ENCODE results near the gene COL28A1.

Gene COL28A1

DNA sequence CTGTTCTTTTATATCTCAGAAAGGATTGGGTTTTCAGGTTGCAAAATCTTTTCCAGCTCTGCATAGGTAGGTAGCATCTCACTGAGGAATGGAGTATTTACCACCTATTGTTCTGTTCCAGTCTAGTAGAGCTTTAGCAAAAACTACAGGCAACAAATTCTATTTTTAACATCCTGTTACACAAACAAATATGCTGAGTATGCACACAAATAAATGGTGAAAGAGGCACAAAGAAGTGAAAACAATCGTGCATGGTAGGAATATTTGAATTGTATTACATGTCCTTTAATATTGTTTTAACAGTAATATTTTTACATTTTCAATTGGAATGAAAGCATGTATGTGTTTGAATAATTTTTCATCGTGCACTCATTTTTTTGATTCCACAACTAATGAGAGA is 16.5 kb upstream of the COL28A1 start:
- TF ChIP-seq, protein P1, sequence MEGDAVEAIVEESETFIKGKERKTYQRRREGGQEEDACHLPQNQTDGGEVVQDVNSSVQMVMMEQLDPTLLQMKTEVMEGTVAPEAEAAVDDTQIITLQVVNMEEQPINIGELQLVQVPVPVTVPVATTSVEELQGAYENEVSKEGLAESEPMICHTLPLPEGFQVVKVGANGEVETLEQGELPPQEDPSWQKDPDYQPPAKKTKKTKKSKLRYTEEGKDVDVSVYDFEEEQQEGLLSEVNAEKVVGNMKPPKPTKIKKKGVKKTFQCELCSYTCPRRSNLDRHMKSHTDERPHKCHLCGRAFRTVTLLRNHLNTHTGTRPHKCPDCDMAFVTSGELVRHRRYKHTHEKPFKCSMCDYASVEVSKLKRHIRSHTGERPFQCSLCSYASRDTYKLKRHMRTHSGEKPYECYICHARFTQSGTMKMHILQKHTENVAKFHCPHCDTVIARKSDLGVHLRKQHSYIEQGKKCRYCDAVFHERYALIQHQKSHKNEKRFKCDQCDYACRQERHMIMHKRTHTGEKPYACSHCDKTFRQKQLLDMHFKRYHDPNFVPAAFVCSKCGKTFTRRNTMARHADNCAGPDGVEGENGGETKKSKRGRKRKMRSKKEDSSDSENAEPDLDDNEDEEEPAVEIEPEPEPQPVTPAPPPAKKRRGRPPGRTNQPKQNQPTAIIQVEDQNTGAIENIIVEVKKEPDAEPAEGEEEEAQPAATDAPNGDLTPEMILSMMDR (IDR thresholded peaks at IDR 0.05; ENCODE audit: low read depth, low read length, missing control alignments): no peak
- H3K4me3 ChIP-seq (replicated peaks; ENCODE audit: low read depth, low read length): no peak overlapping the region
- no peak for DNase-seq (ENCODE audit: extremely low read depth, low read depth)

DNA sequence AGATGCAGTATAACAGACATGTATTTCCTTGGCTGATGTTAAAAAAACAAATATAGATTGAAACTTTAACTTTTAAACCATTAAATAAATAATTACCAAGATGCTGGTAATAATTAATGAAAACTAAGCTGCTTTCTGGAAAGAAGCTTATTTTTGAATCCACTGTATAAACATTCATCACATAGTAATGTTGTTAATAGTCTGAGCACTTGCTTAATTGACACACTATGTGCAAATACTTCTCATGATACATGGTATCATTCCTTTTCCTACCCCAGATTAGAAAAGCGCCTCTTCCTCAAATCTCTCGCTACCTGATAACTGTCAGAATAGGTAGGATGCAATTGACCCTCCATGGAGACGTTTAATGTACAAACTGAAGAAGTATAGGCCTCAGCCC is 15.0 kb upstream of the COL28A1 start:
- DNase-seq (ENCODE audit: extremely low read depth, low read depth): no peak
- TF ChIP-seq, protein P1 (IDR thresholded peaks at IDR 0.05; ENCODE audit: low read depth, low read length, missing control alignments): no peak
- H3K4me3 ChIP-seq (replicated peaks; ENCODE audit: low read depth, low read length): no peak overlapping the region

DNA sequence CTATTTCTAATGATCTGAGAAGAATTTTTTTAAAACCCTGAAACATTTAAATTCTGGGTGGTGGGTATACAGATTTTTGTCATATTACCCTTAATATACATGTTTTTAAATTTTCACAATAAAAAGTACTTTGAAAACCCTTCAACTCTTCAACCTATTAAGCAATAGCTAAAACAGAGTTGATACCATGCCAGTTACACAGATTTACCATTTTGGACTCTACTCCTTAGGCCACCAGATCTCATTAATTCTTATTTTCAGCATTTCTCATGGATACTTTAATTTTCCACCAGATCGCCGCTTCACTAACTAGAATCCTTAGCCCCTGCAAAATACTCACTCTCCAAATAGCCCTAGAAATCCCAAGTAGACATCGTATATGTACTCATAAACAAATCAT is 12.7 kb upstream of the COL28A1 start:
- no peak for DNase-seq (ENCODE audit: extremely low read depth, low read depth)
- no peak overlapping the region for H3K4me3 ChIP-seq (replicated peaks; ENCODE audit: low read depth, low read length)
- TF ChIP-seq, protein P1 (IDR thresholded peaks at IDR 0.05; ENCODE audit: low read depth, low read length, missing control alignments): no peak

DNA sequence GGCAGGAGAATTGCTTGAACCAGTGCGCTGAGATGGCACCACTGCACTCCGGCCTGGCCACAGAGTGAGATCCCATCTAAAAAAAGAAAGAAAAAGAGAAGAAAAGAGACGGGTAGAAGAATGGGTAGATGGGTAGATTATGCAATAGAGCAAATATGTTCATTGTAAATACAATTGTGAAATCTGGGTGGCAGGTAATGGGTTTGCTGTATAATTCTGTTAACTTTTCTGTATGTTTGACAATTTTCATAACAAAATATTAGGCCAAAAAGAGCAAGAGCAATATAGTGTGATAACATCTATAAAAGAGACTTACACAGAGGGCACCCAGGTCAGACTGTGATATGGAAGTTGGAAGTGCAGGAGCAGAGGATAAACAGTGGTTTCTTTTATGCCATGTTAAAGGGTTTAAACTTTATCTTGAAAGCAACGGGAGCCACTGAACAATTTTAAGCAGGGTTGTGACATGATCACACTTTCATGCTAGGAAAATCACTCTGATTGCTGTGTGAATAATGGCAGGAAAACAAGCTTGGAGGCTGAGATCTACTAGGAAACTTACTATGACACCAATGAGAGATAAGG is 6.7 kb upstream of the COL28A1 start:
- no peak overlapping the region for H3K4me3 ChIP-seq (replicated peaks; ENCODE audit: low read depth, low read length)
- no peak for DNase-seq (ENCODE audit: extremely low read depth, low read depth)
- TF ChIP-seq, protein P1 (IDR thresholded peaks at IDR 0.05; ENCODE audit: low read depth, low read length, missing control alignments): no peak

DNA sequence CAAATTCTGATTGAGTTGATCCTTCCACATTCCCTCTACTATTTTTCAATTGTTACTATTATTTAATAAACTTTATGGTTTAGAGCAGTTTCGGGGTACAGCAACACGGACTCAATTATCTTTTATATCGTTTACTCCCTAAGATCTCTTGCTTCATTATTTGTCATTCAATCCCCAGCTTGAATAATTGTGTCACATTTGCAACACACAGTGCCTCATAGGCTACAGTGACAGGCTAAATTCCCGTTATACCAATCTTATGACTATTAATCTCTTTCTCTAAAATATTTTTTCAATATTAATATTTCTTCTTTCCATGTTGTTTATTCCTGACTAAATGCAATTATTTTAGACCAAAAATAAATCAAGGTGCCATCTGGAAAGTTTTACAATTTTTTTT is 4.0 kb upstream of the COL28A1 start:
- no peak for DNase-seq (ENCODE audit: extremely low read depth, low read depth)
- H3K4me3 ChIP-seq (replicated peaks; ENCODE audit: low read depth, low read length): no peak overlapping the region
- TF ChIP-seq, protein P1 (IDR thresholded peaks at IDR 0.05; ENCODE audit: low read depth, low read length, missing control alignments): no peak

DNA sequence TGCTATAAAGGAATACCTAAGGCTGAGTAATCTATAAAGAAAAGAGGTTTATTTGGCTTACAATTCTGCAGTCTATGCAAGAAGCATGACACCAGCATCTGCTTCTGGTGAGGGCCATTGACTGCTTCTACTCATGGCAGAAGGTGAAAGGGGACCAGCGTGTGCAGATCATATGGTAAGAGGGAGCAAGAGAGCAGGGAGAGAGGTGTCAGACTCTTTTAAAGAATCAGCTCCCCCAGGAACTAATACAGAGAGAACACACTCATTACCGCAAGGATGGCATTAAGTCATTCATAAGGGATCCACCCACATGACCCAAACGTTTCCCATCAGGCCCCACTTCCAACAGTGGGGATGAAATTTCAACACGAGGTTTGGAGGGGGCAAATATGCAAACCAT is 3.5 kb upstream of the COL28A1 start:
- no peak for DNase-seq (ENCODE audit: extremely low read depth, low read depth)
- no peak overlapping the region for H3K4me3 ChIP-seq (replicated peaks; ENCODE audit: low read depth, low read length)
- TF ChIP-seq, protein P1 (IDR thresholded peaks at IDR 0.05; ENCODE audit: low read depth, low read length, missing control alignments): no peak

DNA sequence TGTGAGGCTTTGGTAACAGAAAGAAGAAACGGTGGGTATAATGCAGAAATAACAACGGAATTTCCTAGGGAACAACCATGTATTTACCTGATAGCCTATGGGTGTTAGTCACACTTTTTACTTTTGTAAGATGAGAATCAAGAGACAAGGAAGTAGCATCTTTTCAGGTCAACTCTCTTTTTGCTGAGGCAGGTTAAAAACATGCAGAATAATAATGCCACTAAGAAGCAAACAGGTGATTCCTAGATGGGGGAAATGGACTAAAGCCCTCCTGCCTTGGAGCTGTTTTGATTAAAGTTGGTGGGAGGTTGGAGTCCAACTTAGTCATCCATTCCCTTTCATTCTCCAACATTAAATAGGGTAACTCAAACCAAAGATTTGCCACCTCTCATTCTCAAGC is 2.0 kb upstream of the COL28A1 start:
- TF ChIP-seq, protein P1 (IDR thresholded peaks at IDR 0.05; ENCODE audit: low read depth, low read length, missing control alignments): no peak

More for the DNA sequence above, 2.0 kb upstream of the COL28A1 start:
- no peak overlapping the region for H3K4me3 ChIP-seq (replicated peaks; ENCODE audit: low read depth, low read length)
- DNase-seq (ENCODE audit: extremely low read depth, low read depth): no peak
